Right lobe of liver (tissue), 6 donors: ENCODE results near the gene SSTR1. TPM values are rescaled to one million over a fixed set of nuclear protein-coding genes. Genes with fewer than 3 reads are reported as not detected.
A peak's percentile ranks its signal among the peaks of the same experiment; 100 is the strongest.

Experiments
- ATAC-seq, 4 donors: fragments of 200-7000 bp; cut with Tn5 transposase; one replicate each; pipeline ENCODE4 v1.9.1; 2020; ENCODE audit warnings: mild to moderate bottlenecking in 4 of 4, moderate library complexity in 4 of 4
- DNase-seq, 3 donors: peaks; one replicate each; pipeline ENCODE4 v3.0.0-alpha.2; 2020
- H3K27ac ChIP-seq, 3 donors: fragments of 200-600 bp; one replicate each; pipeline ENCODE4 v1.8.0; 2022
- H3K27me3 ChIP-seq, 2 donors: fragments of 200-600 bp; one replicate each; pipeline ENCODE4 v1.8.0; 2022
- H3K36me3 ChIP-seq, 4 donors: fragments of 200-600 bp; sonication (generic) in 1 of 4; one replicate each; pipeline versions ENCODE4 v1.5.1 to v1.8.0; 2017 to 2022; ENCODE audit warnings: control low read depth in 1 of 4
- H3K4me1 ChIP-seq, 4 donors: fragments of 200-600 bp; sonication (generic) in 1 of 4; one replicate each; pipeline versions ENCODE4 v1.5.1 to v1.8.0; 2017 to 2022; ENCODE audit warnings: control low read depth in 1 of 4
- H3K4me3 ChIP-seq, 3 donors: fragments of 200-600 bp; one replicate each; pipeline ENCODE4 v1.8.0; 2022
- H3K9me3 ChIP-seq, 4 donors: fragments of 200-600 bp; sonication (generic) in 1 of 4; one replicate each; pipeline versions ENCODE4 v1.5.1 to v1.8.0; 2017 to 2022; ENCODE audit warnings: control low read depth in 1 of 4
- POLR2A ChIP-seq: fragments of 450-650 bp; IDR thresholded peaks from one replicate; pipeline ENCODE4 v1.6.1; 2017; ENCODE audit warnings: antibody characterized with exemption, mild to moderate bottlenecking
- WGBS: methylation state at CpG from one replicate; pipeline ENCODE4 v1.1.6; 2018; ENCODE audit warnings: low coverage, low lambda C conversion rate; ENCODE audit not compliant: insufficient coverage; ENCODE audit errors: missing lambda C conversion rate; 5-methylcytosine and 5-hydroxymethylcytosine counted together
- intact Hi-C, 2 donors: fragments of 100-400 bp; cut with DNase I; formaldehyde crosslinking; loops; one replicate each; pipeline versions ENCODE4 v1.11.2 to v1.14.1; 2022
- long read RNA-seq: library from polyadenylated mRNA; unstranded; transcript quantifications from one replicate; pipeline ENCODE4 v2.0.0, GENCODE V29; 2019
- total RNA-seq, 6 experiments: library from RNA; depleted of rRNA in 2 of 6; stranded (reverse); fragments of >200 nt in 2 of 6; fragmentation: NEBNext Ultra II Directional in 3 of 6; extraction: Animal tissue kit (Norgen Biotek cat#: 25700) in 3 of 6; gene quantifications; one replicate each; pipeline versions ENCODE4 v1.1.0 to v1.2.4, GENCODE V29; 2016 to 2023
- TF ChIP-seq, protein P1 (sequence below), 4 donors: fragments of 200-600 bp in 3 of 4; fragments of 450-650 bp in 1 of 4; IDR thresholded peaks; one replicate each; pipeline versions ENCODE4 v1.5.1 to v1.8.0; 2016 to 2022; ENCODE audit warnings: antibody characterized with exemption in 4 of 4, mild to moderate bottlenecking in 2 of 4
- donor health status: DM: no; HTN: yes; CAD: no.
- donor health status: DM: no; HTN: no; CAD: no.
- donor health status: DM: no; HTN: no; CAD: no.
- donor health status: DM: no; HTN: yes; CAD: no.
- donor health status: DM: no; HTN: yes; CAD: no.

SSTR1 gene, protein sequence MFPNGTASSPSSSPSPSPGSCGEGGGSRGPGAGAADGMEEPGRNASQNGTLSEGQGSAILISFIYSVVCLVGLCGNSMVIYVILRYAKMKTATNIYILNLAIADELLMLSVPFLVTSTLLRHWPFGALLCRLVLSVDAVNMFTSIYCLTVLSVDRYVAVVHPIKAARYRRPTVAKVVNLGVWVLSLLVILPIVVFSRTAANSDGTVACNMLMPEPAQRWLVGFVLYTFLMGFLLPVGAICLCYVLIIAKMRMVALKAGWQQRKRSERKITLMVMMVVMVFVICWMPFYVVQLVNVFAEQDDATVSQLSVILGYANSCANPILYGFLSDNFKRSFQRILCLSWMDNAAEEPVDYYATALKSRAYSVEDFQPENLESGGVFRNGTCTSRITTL
- 1 to 10 TPM; 1.6 to 8.0 (median 4.0) TPM for total RNA-seq
- long read RNA-seq, result 0 reads

DNA sequence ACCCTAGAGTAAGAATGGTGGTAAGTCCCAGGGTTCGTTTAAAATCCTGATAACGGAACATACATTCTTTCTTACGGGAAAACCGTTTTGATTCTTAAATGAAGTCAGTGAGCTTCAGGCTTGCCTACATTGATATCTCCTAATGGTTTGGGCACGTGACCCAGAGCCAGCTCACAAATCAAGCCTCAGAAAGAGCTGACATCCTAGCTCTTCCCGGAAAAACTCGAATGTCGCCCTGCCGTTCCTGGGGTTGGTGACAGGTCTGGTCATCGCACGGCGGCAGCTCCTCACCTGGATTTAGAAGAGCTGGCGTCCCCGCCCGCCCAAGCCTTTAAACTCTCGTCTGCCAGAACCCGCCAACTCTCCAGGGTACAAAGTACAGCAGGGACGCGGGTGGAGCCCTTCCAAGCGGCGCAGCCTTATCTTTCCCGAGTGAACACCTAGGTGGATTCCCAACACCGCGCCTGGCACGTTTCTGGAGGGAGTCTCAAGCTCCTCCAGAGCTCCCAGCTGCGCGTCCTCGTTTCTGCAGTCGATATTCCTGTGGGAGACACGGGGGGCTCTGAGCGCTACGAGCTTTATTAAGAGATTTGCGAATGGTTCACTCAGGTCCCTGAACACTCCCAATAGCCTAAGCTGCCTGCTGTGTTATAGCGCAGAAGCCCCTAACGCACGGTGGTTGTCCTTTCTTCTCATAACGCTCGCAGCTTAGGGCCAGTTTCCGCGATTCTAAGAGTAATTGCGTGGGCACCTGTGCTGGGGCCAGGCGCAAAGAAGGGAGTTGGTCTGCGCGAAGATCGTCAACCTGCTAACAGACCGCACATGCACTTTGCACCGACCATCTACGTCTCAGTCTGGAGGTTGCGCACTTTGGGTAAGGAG, at the start of gene SSTR1:
Gene SSTR1 (plus strand): TSS at position 169 of the 882 bp plus-strand sequence. CDS start 1,486 bp downstream, outside the sequence.
- DNase-seq, result peak; percentile 86 to 95 (median 94)
- 0% methylated on average over 12 of the region's 49 CpGs for WGBS

DNA sequence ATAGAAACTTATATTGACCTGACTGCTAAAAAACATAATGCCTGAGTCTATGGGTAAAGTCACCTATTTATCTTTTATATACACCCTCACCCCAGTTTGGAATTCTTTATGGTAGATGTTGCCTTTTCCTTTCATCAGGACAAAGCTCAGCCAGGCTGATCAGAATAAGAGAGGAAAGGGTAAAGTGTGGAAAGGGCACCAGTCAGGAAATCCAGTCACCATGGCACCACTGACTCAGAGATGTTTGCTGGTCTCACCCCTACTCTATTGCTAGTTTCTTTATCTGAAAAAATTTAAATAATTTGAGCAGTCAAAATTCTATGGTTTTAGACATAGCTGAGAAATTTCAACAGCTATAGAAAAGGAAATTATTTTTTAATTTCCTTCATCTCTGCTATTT, 49.2 kb upstream of the SSTR1 start:
- ATAC-seq (no peak), DNase-seq (no peak)
- no peaks in the 10 kb centered on the region for H3K4me1 ChIP-seq
- H3K27me3 ChIP-seq, result no peaks in the 10 kb centered on the region
- TF ChIP-seq, protein P1, sequence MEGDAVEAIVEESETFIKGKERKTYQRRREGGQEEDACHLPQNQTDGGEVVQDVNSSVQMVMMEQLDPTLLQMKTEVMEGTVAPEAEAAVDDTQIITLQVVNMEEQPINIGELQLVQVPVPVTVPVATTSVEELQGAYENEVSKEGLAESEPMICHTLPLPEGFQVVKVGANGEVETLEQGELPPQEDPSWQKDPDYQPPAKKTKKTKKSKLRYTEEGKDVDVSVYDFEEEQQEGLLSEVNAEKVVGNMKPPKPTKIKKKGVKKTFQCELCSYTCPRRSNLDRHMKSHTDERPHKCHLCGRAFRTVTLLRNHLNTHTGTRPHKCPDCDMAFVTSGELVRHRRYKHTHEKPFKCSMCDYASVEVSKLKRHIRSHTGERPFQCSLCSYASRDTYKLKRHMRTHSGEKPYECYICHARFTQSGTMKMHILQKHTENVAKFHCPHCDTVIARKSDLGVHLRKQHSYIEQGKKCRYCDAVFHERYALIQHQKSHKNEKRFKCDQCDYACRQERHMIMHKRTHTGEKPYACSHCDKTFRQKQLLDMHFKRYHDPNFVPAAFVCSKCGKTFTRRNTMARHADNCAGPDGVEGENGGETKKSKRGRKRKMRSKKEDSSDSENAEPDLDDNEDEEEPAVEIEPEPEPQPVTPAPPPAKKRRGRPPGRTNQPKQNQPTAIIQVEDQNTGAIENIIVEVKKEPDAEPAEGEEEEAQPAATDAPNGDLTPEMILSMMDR (IDR thresholded peaks at IDR 0.05), result no peak
- TF ChIP-seq POLR2A, result no peak
- no peak overlapping the region for H3K27ac ChIP-seq
- no peaks in the 10 kb centered on the region for H3K36me3 ChIP-seq
- H3K4me3 ChIP-seq, result no peak overlapping the region
- no peaks in the 10 kb centered on the region for H3K9me3 ChIP-seq
- intact Hi-C loops, result no loop called here

More for the DNA sequence above, at the start of gene SSTR1:
- ATAC-seq, result peak; percentile 76 to 85 (median 83)
- H3K4me3 ChIP-seq, result peak within 1 kb of the TSS; percentile 39 to 64 (median 63)
- H3K9me3 ChIP-seq, result no peaks in the 10 kb centered on the region
- TF ChIP-seq POLR2A, result no peak
- TF ChIP-seq, protein P1 (IDR thresholded peaks at IDR 0.05), result no peak
- intact Hi-C loops, result no loop called here
- no peaks in the 10 kb centered on the region for H3K36me3 ChIP-seq
- H3K4me1 ChIP-seq, result peaks cover 0 to 9% (median 2%) of the 10 kb centered on the region in 4 donors
- H3K27ac ChIP-seq, result peak within 1 kb of the TSS in 2 of 3 donors; percentile 85 to 92
- no peaks in the 10 kb centered on the region for H3K27me3 ChIP-seq

DNA sequence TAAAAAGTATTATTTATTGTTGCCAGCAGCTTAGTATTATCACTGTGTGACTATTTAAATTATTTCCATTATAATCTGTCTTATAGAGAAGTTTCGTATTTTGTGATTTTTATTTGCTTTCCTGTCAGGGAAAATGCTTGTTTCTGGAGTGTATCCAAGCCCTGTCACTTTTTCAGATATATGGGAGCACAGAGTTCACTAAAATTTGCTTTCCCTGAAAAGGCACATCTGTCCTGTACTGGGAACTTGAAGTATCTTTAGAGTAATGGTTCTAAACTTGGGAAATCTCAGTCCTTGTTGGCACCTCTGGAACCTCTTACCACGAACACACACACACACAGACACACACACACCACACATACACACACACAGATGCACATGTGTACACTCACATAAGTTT, 39.3 kb upstream of the SSTR1 start:
- DNase-seq (no peak), ATAC-seq (no peak)
- WGBS, result 21% methylated on average over 2 of the region's 2 CpGs
- no peaks in the 10 kb centered on the region for H3K27me3 ChIP-seq
- intact Hi-C loops, result no loop called here
- no peak overlapping the region for H3K4me3 ChIP-seq
- no peaks in the 10 kb centered on the region for H3K4me1 ChIP-seq
- H3K36me3 ChIP-seq, result no peaks in the 10 kb centered on the region
- no peaks in the 10 kb centered on the region for H3K9me3 ChIP-seq
- no peak for TF ChIP-seq POLR2A
- TF ChIP-seq, protein P1 (IDR thresholded peaks at IDR 0.05), result no peak
- no peak overlapping the region for H3K27ac ChIP-seq

DNA sequence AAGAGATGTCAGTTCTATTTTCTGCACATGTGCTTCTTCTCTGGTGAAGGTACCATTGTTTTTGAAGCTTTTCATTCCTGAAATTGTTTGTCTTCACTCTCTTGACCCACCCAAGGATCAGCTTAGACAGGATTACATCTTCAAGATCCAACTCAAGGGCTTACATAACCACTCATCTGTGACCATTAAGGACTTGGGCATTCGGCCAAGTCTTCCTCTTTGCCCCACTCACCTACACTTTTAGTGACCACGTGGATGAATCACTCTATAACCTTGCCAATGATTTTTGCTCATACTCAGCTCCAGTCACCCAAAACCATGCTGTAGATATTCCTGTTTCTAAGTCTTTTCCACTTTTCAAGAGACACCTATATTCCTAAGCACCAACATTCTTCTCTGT, 36.5 kb upstream of the SSTR1 start:
- Histone ChIP-seq H3K4me3 (no peak overlapping the region), H3K27ac (no peak overlapping the region), H3K9me3 (no peaks in the 10 kb centered on the region), H3K4me1 (no peaks in the 10 kb centered on the region), H3K27me3 (no peaks in the 10 kb centered on the region), H3K36me3 (no peaks in the 10 kb centered on the region)
- DNase-seq (no peak), ATAC-seq (no peak)
- 19% methylated on average over 2 of the region's 2 CpGs for WGBS
- intact Hi-C loops, result no loop called here
- TF ChIP-seq, protein P1 (IDR thresholded peaks at IDR 0.05), result no peak
- TF ChIP-seq POLR2A, result no peak
